MV-4-11 (cell line): ENCODE data around the gene CGGBP1.
"Not testable (repeated sequence)": the region's sequence is repeated elsewhere in the genome, so short reads cannot be mapped to it uniquely, and the experiment has no call there.

Source experiments
- DNase-seq: peaks from one replicate; lab custom pipeline; 2025; lab: John Stamatoyannopoulos, UW

The CGGBP1 gene

GRCh38 chr3:88034491-88035275 lies 24.1 kb downstream of the CGGBP1 start:
- no peak for DNase-seq

- DNase-seq: no peak
Observed at GRCh38 chr3:88033808-88034207, 25.0 kb downstream of the CGGBP1 start.

- no peak for DNase-seq
Observed at GRCh38 chr3:88033079-88033478, 25.7 kb downstream of the CGGBP1 start.

GRCh38 chr3:88032245-88032644 lies 26.6 kb downstream of the CGGBP1 start:
- no peak for DNase-seq

- DNase-seq: no peak
Observed at GRCh38 chr3:88031642-88032077, 27.1 kb downstream of the CGGBP1 start.

- no peak for DNase-seq
Observed at GRCh38 chr3:88030210-88030609, 28.6 kb downstream of the CGGBP1 start.

- no peak for DNase-seq
Observed at GRCh38 chr3:88028876-88029275, 29.9 kb downstream of the CGGBP1 start.

GRCh38 chr3:88025001-88025552 lies 33.7 kb downstream of the CGGBP1 start:
- DNase-seq: no peak

- DNase-seq: no peak
Observed at GRCh38 chr3:88019024-88019423, 39.8 kb downstream of the CGGBP1 start.

- not testable (repeated sequence) for DNase-seq
Observed at GRCh38 chr3:88015656-88016055, 43.1 kb downstream of the CGGBP1 start.

- DNase-seq: peak; percentile 49
Observed at GRCh38 chr3:88013592-88013991, 45.2 kb downstream of the CGGBP1 start.

- no peak for DNase-seq
Observed at GRCh38 chr3:88010810-88011209, 48.0 kb downstream of the CGGBP1 start.

- peak; percentile 12 for DNase-seq
Observed at GRCh38 chr3:88009066-88009465, 49.7 kb downstream of the CGGBP1 start.

GRCh38 chr3:88005066-88005465 lies 53.7 kb downstream of the CGGBP1 start:
- peak; percentile 65 for DNase-seq

GRCh38 chr3:88003115-88003755 lies 55.6 kb downstream of the CGGBP1 start:
- DNase-seq: peak; percentile 65

GRCh38 chr3:88002448-88002847 lies 56.4 kb downstream of the CGGBP1 start:
- no peak for DNase-seq
